MM.1S (cell line): ENCODE measurements around the gene ZNF554.

Source experiments
- DNase-seq: peaks from one replicate; pipeline ENCODE4 v3.0.0-alpha.2; 2015
- H2AFZ ChIP-seq: fragments of 300-600 bp; sonication (generic); 2 replicates; pipeline ENCODE4 v1.6.0; 2016; ENCODE audit warnings: antibody characterized with exemption, low read length
- H3F3A ChIP-seq: fragments of 300-600 bp; sonication (generic); 2 replicates; pipeline ENCODE4 v1.6.1; 2016; ENCODE audit warnings: mild to moderate bottlenecking, antibody characterized with exemption, low read length, moderate library complexity, mixed read lengths; ENCODE audit not compliant: insufficient read depth
- H3K27ac ChIP-seq: fragments of 300-600 bp; sonication (generic); 2 replicates; pipeline ENCODE4 v1.5.1; 2016; ENCODE audit warnings: mild to moderate bottlenecking, low read length
- H3K27me3 ChIP-seq: fragments of 300-600 bp; sonication (generic); replicated peaks from 2 replicates; pipeline ENCODE4 v1.6.0; 2016; ENCODE audit warnings: low read length; ENCODE audit not compliant: insufficient read depth
- H3K36me3 ChIP-seq: fragments of 300-600 bp; sonication (generic); replicated peaks from 2 replicates; pipeline ENCODE4 v1.6.1; 2016; ENCODE audit warnings: mild to moderate bottlenecking, low read length, mixed read lengths; ENCODE audit not compliant: insufficient read depth
- H3K4me1 ChIP-seq: fragments of 300-600 bp; sonication (generic); 2 replicates; pipeline ENCODE4 v1.6.1; 2016; ENCODE audit warnings: low read length, mixed read lengths
- H3K4me2 ChIP-seq: fragments of 300-600 bp; sonication (generic); 2 replicates; pipeline ENCODE4 v1.6.0; 2016; ENCODE audit warnings: low read depth, low read length
- H3K4me3 ChIP-seq: fragments of 300-600 bp; sonication (generic); 2 replicates; pipeline ENCODE4 v1.5.1; 2016; ENCODE audit warnings: low read length, mixed read lengths
- H3K79me2 ChIP-seq: fragments of 300-600 bp; sonication (generic); 2 replicates; pipeline ENCODE4 v1.6.1; 2016; ENCODE audit warnings: mixed run types, low read length, mixed read lengths
- H3K9ac ChIP-seq: fragments of 300-600 bp; sonication (generic); 2 replicates; pipeline ENCODE4 v1.6.1; 2016; ENCODE audit warnings: low read length, mixed read lengths
- H3K9me2 ChIP-seq: fragments of 300-600 bp; sonication (generic); replicated peaks from 2 replicates; pipeline ENCODE4 v1.6.1; 2016; ENCODE audit warnings: mild to moderate bottlenecking, low read length, mixed read lengths; ENCODE audit not compliant: insufficient read depth
- H3K9me3 ChIP-seq: fragments of 300-600 bp; sonication (generic); replicated peaks from 2 replicates; pipeline ENCODE4 v1.6.1; 2016; ENCODE audit warnings: mild to moderate bottlenecking, low read length, mixed read lengths; ENCODE audit not compliant: insufficient read depth
- H4K20me1 ChIP-seq: fragments of 300-600 bp; sonication (generic); 2 replicates; pipeline ENCODE4 v1.6.1; 2016; ENCODE audit warnings: mild to moderate bottlenecking, low read length, moderate library complexity, mixed read lengths; ENCODE audit not compliant: insufficient read depth
- EZH2 ChIP-seq: fragments of 300-600 bp; sonication (generic); optimal IDR thresholded peaks from 2 replicates; pipeline ENCODE3; 2017; ENCODE audit warnings: low read depth, mild to moderate bottlenecking, antibody characterized with exemption, low read length, mixed read lengths
- EZH2phosphoT487 ChIP-seq: fragments of 300-600 bp; sonication (generic); IDR thresholded peaks from 2 replicates; pipeline ENCODE4 v1.6.1; 2018; ENCODE audit warnings: antibody characterized with exemption, low read length
- TF ChIP-seq, protein P1 (sequence below): fragments of 300-600 bp; sonication (generic); IDR thresholded peaks from 2 replicates; pipeline ENCODE4 v1.5.1; 2016; ENCODE audit warnings: antibody characterized with exemption, low read length, mixed read lengths

Gene ZNF554

GRCh38 chr19:2841855-2842574 lies 22.3 kb downstream of the ZNF554 start:
- Histone ChIP-seq H3K27ac (no peak overlapping the region), H3K27me3 (peaks cover 8% of the 10 kb centered on the region; the same call in 1 of the 2 replicates), H3K79me2 (no peaks in the 10 kb centered on the region), H3F3A (peaks cover 7% of the 10 kb centered on the region; the same call in 1 of the 2 replicates), H3K4me3 (peak overlapping the region; percentile 82), H2AFZ (peak overlapping the region; percentile 20; the same call in 1 of the 2 replicates), H3K9me2 (no peaks in the 10 kb centered on the region), H3K9ac (no peak overlapping the region; the same call in 1 of the 2 replicates), H3K4me1 (0 out of 2 replicates have a peak, but pooled peaks cover 3% of the 10 kb centered on the region), H3K36me3 (no peaks in the 10 kb centered on the region), H3K9me3 (no peaks in the 10 kb centered on the region), H4K20me1 (no peaks in the 10 kb centered on the region), H3K4me2 (peak overlapping the region; percentile 72)
- no peak for DNase-seq
- TF ChIP-seq, protein P1, sequence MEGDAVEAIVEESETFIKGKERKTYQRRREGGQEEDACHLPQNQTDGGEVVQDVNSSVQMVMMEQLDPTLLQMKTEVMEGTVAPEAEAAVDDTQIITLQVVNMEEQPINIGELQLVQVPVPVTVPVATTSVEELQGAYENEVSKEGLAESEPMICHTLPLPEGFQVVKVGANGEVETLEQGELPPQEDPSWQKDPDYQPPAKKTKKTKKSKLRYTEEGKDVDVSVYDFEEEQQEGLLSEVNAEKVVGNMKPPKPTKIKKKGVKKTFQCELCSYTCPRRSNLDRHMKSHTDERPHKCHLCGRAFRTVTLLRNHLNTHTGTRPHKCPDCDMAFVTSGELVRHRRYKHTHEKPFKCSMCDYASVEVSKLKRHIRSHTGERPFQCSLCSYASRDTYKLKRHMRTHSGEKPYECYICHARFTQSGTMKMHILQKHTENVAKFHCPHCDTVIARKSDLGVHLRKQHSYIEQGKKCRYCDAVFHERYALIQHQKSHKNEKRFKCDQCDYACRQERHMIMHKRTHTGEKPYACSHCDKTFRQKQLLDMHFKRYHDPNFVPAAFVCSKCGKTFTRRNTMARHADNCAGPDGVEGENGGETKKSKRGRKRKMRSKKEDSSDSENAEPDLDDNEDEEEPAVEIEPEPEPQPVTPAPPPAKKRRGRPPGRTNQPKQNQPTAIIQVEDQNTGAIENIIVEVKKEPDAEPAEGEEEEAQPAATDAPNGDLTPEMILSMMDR: no peak
- no peak for TF ChIP-seq EZH2phosphoT487
- TF ChIP-seq EZH2: no peak

DNA sequence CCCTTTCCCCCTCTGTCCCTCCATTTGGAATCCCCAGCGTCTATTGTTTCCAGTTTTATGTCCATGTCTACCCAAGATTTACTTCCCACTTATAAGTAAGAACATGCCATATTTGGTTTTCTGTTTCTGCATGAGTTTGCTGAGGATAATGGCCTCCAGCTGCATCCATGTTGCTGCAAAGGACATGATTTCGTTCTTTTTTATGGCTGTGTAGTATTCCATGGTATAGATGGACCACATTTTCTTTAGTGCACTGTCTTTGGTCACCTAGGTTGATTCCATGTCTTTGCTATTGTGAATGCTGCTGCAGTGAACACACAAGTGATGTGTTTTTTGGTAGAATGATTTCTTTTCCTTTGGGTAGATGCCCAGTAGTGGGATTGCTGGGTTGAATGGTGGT lies 25.4 kb downstream of the ZNF554 start:
- no peaks in the 10 kb centered on the region for H3K9me2 ChIP-seq
- H3K9me3 ChIP-seq: no peaks in the 10 kb centered on the region

DNA sequence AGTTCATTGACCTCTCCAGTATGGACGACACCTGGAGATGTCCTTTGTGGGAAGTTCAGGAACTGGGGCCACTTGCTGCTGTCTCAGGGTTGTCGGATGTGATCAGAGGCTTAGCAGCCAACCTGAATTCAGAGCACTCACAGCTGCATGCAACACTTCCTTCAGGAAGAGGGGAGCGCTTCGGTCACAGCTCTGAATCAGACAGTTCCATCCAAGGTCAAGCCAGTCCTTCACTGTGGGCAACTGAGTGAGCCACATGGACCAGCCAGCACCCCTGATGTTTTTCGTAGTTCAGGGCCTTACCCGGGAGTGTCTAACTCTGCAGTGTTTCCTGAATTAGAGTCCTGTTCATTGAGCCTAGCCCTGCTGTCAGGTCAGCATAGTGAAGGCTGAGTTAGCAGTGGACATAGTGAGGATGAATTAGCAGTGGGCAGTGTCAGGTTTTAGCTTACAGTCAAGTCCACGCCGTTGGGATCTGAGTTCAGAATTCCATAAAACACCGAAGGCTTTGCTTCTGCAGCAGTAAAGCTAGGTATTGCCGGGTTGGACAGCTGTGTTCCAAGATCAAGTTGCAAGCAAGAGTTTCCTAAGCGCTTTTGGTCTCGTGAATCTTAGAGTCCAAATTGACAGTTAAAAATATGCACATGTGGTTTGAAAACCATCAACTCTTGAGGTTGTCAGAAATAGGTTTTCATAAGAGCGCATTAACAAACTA lies 26.7 kb downstream of the ZNF554 start:
- Histone ChIP-seq H3K4me2 (no peak overlapping the region), H3K4me1 (0 out of 2 replicates have a peak, but pooled peaks cover 3% of the 10 kb centered on the region), H3K79me2 (no peaks in the 10 kb centered on the region), H2AFZ (no peak overlapping the region), H3K27ac (no peak overlapping the region), H3F3A (no peaks in the 10 kb centered on the region), H3K9me3 (no peaks in the 10 kb centered on the region), H3K27me3 (peaks cover 8% of the 10 kb centered on the region; the same call in 1 of the 2 replicates), H3K4me3 (no peak overlapping the region), H3K36me3 (no peaks in the 10 kb centered on the region), H4K20me1 (no peaks in the 10 kb centered on the region), H3K9ac (no peak overlapping the region), H3K9me2 (no peaks in the 10 kb centered on the region)
- TF ChIP-seq EZH2 (no peak), EZH2phosphoT487 (no peak)
- TF ChIP-seq, protein P1: no peak
- DNase-seq: no peak

More for the DNA sequence above, 25.4 kb downstream of the ZNF554 start:
- TF ChIP-seq EZH2phosphoT487 (no peak), EZH2 (no peak)
- TF ChIP-seq, protein P1: no peak
- no peak overlapping the region for H2AFZ ChIP-seq
- no peaks in the 10 kb centered on the region for H3K36me3 ChIP-seq
- H3F3A ChIP-seq: peaks cover 7% of the 10 kb centered on the region; the same call in 1 of the 2 replicates
- H3K79me2 ChIP-seq: no peaks in the 10 kb centered on the region
- H4K20me1 ChIP-seq: no peaks in the 10 kb centered on the region
- no peak overlapping the region for H3K9ac ChIP-seq
- peaks cover 8% of the 10 kb centered on the region; the same call in 1 of the 2 replicates for H3K27me3 ChIP-seq
- no peak for DNase-seq
- no peak overlapping the region for H3K4me3 ChIP-seq
- no peak overlapping the region for H3K4me2 ChIP-seq
- H3K4me1 ChIP-seq: 0 out of 2 replicates have a peak, but pooled peaks cover 3% of the 10 kb centered on the region
- H3K27ac ChIP-seq: no peak overlapping the region
